Activated T-cell treated with anti-CD3 and anti-CD28 coated beads for 48 hours (primary cell): Measurements from ENCODE around the gene SEPTIN14.
"Not testable (repeated sequence)": the region's sequence is repeated elsewhere in the genome, so short reads cannot be mapped to it uniquely, and the experiment has no call there.

Source experiments
- DNase-seq: peaks from one replicate; pipeline ENCODE4 v3.0.0-alpha.2; 2020; ENCODE audit warnings: low read depth

Gene SEPTIN14

DNA sequence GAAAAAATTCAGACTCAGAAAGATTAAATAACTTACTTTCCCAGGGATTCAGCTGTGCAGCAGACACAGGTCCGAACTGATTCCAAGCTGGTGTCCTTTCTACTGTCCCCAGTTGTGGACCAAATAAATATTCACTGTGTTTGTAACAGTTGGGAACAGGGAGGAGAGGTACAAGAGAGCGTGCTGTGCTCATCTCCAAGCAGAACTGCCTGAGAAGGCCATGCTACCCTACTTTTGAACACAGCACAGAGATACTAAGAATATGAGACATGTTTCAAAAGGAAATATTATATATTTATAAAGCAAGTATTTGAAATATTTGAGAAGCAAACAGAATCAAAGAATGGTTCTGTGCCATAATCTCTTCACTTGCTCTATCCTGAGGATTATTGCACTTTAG lies at the start of gene SEPTIN14:
TSS of gene SEPTIN14 (minus strand) at position 101 of the 400 bp plus-strand sequence. CDS start 756 bp downstream, outside the sequence.
- not testable (repeated sequence) for DNase-seq

DNA sequence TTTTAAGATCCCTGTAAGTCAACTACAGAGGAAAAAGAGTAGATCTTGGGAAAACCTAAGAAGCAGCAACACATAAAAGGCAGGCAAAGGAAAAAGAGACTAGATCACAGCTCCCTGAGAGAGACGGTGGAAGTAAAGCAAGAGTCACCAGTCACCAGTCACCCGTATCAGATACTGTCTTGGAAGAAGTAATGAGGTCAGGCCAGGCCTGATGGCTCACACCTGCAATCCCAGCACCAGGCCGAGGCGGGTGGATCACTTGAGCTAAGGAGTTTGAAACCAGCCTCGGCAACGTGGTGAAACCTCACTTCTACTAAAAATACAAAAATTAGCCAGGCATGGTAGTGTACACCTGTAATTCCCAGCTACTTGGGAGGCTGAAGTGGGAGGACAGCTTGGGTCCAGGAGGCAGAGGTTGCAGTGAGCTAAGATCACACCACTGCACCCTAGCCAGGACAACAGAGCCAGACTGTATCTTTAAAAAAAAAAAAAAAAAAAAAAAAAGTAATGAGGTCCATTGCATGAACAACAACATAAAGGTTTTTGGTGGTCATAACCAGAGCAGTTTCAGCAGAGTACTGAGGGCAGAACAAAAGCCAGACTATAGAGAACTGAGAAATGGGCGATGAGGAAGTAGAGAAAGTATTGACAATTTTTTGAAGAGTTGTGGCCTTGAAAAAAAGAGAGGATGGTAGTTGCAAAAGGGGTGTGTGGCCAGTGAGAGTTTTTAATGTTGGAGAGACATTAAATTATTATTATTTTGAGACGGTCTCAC lies 41.6 kb upstream of the SEPTIN14 start:
- no peak for DNase-seq

DNA sequence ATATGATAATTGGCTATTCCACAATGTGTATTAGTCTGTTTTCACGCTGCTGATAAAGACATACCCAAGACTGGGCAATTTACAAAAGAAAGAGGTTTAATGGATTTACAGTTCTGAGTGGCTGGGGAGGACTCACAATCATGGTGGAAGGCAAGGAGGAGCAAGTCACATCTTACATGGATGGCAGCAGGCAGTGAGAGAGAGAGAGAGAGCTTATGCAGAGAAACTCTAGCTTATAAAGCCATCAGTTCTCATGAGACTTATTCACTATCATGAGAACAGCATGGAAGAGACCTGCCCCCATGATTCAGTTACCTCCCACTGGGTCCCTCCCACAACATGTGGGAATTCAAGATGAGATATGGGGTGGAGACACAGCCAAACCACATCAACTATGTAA lies 38.5 kb upstream of the SEPTIN14 start:
- not testable (repeated sequence) for DNase-seq

DNA sequence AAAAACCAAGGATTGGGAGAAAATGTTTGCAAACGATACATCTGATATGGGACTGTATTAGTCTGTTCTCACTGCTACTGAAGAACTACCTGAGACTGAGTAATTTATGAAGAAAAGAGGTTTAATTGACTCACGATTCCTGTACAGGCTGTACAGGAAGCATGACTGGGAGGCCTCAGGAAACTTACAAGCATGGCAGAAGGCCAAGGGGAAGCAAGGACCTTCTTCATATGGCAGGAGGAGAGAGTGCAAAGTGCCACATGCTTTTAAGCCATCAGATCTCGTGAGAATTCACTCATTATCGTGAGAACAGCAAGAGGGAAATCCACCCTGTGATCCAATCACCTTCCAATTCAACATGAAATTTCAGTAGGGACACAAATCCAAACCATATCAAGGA lies 35.7 kb upstream of the SEPTIN14 start:
- DNase-seq = no peak

DNA sequence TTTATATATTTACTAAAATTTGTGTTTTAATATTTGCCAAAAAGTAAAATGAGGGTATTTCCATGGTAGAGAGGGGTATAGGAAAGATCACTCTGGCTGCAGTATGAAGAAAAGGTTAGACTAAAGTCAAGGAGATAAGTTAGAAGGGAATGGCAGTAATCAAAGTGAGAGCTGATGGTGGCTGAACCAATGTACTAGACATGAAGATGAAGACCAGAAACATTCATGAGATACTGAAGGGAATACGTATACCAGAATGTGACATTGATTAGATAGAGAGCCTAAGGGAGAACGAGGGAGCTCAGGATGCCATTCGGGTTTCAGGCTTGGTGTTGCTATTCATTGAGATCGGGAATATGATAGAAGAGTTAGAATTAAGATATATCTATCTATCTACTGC lies 32.5 kb upstream of the SEPTIN14 start:
- DNase-seq = no peak

DNA sequence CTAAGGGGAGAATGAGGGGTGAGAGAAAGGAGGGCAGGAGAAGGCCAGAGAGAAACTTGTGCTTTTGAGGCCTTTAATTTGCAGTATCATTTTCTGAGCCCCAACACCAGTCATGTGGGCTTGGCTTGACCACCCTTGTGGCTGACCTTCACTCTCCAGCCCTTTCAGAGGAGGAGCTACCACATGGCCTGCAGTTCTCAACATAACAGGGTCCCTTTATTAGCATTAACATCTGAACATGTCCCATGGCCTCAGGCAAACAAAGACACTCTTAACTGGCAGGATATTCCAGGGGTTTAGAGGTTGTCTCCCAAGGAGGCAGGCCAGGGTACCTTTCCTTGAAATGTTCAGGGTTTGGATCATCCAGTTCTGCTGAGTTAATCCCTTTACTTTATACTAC lies 31.4 kb upstream of the SEPTIN14 start:
- no peak for DNase-seq

DNA sequence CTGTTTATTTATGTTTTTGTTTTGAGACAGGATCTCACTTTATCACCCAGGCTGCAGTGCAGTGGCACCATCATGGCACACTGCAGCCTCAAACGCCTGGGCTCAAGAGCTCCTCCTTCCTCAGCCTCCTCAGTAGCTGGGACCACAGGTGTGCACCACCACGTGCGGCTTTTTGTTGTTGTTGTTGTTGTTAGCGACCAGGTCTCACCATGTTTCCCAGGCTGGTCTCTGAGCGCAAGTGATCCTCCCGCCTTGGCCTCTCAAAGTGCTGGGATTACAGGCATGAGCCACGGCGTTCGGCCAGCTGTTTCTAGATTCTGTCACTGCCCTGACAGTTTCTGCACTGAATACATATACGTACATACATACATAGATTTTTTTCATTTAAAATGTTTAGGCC lies 25.8 kb upstream of the SEPTIN14 start:
- not testable (repeated sequence) for DNase-seq

DNA sequence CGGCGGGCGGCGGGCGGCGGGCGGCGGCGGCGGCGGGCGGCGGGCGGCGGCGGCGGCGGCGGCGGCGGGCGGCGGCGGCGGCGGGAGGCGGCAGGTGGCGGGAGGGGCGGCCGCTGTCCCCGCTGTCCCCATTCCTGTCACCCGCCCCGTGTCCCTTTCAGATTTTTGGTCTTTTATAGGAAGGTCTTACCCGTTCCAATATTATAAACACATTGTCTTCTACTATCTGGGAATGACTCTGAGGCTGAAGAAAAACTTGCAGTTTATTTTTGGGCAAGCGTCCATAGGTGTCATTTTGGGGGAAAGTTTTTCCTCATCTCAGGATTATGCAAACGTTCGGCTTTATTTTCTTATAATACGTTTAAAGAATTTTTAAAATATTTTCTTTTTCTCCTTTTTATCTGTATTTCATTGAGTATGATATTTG lies 25.3 kb upstream of the SEPTIN14 start:
- no peak for DNase-seq

DNA sequence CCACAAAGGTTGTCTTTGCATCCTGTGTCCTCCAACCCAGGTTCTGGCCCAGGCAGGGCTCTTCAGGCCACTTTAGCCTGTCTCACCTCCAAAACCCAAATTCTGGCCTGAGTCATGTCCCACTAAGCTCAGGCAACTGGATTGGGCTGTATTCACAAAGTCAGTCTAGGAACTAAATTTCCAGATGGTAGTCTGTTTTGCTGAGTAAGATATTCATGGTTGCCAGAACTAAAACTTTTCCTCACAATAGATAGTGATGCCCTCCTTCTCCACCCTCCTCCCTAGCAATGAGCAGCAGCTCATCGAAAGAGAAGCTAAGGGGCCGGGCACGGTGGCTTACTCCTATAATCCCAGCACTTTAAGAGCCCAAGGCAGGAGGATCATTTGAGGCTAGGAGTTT lies 21.8 kb upstream of the SEPTIN14 start:
- DNase-seq = no peak

DNA sequence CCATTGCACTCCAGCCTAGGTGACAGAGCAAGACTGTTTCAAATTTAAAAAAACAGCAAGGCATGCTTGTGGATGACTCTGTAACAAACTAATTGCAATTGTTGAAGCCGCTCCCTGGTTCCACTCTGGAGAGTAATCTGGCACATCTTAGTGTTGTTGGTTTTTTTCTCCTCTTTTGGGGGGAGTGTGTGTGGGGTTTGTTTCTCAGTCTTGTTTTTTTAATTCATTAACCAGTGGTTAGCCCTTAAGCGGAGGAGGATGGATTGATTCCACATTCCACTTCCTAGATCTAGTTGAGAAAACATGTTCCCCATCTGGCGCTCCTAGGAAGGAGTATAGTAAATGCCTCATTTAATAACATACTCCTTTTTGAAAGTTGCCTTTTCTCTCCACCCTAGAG lies 16.1 kb upstream of the SEPTIN14 start:
- DNase-seq = no peak

DNA sequence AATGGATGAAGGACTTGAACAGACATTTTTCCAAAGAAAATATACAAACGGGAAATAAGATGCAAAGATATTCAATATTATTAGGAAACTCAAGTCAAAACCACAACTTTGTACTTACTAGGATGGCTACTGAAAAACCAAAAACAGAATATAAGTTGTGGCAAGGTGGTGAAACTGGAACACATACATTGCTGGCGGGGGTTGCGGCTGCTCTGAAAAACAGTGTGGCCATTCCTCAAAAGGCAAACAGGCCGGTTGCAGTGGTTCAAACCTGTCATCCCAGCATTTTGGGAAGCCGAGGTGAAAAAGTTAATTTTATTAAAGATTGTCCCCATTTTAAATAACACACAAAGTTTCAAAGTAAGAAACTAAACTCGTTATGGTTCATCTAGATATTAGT lies 14.8 kb upstream of the SEPTIN14 start:
- DNase-seq = no peak

DNA sequence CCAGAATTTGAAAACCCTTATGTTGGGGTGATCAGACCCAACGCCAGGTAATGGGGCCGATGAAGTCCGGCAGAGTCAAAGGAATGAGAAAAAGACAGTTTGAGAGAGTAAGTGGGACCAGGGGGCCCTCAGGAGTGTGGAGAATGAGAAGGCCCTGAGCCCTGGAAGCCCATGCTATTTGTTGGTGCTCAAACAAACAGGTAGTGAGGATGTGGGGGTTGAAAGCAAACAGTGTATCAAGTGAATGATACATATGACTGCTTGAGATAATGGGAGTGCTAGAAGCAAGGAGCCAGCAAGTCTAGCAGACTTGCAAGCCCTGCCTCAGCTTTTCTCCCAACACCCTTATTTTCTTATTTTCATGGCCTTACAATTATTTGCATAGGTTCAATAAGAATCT lies 11.2 kb upstream of the SEPTIN14 start:
- no peak for DNase-seq

DNA sequence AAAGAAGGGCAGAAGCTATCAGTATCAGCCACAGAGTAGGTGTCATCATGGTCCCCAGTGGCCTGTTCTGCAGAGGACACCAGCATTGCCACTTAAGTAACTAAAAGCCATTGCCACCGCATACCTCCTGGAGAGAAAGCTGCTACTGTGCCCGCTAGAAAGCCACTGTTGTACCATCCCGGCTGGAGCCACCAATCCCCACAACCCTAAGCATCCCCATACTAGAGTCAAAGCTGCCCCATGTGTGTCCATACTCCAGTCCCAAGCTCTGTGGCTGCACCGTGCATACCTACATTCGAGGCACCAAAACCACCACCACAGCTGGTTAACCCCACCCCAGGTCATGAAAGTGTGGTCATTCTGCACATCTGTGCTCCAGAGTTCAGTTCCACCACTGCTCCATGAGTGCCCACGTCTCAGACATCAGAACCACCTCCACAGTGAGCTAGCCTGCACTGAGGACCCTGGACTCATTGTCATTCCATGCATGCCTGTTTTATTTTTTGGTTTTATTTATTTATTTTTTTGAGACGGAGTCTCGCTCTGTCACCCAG lies 9.5 kb upstream of the SEPTIN14 start:
- no peak for DNase-seq

DNA sequence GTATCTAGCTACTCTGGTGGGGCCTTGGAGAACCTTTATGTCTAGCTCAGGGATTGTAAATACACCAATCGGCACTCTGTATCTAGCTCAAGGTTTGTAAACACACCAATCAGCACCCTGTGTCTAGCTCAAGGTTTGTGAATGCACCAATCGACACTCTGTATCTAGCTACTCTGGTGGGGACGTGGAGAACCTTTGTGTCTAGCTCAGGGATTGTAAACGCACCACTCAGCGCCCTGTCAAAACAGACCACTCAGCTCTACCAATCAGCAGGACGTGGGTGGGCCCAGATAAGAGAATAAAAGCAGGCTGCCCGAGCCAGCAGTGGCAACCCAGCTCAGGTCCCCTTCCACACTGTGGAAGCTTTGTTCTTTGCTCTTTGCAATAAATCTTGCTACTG lies 6.4 kb upstream of the SEPTIN14 start:
- not testable (repeated sequence) for DNase-seq

DNA sequence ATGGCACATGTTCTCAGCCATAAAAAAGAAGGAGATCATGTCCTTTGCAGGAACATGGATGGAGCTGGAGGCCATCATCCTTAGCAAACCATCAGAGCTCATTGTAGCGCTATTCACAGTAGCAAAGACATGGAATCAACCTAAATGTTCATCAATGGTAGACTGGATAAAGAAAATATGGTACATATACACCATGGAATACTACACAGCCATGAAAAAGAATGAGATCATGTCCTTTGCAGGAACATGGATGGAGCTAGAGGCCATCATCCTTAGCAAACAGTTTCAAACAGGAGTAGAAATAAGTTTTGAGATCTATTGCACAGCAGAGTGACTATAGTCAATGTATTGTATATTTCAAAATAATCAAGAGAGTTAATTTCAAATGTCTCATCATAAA lies 17.4 kb downstream of the SEPTIN14 start:
- DNase-seq = not testable (repeated sequence)

DNA sequence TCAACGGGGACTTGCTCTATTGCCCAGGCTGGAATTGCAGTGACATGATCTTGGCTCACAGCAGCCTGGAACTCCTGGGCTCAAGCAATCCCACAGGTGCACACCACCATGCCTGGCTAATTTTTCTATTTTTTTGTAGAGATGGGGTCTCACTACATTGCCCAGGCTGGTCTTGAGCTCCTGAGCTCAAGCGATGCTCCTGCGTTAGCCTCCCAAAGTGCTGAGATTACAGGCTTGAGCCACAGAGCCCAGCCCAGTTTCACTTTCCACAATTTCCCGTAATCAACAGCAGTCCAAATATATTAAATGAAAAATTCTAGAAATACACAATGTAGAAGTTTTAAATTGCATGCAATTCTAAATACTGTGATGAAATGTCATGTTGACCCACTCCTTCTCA lies 24.0 kb downstream of the SEPTIN14 start:
- no peak for DNase-seq

DNA sequence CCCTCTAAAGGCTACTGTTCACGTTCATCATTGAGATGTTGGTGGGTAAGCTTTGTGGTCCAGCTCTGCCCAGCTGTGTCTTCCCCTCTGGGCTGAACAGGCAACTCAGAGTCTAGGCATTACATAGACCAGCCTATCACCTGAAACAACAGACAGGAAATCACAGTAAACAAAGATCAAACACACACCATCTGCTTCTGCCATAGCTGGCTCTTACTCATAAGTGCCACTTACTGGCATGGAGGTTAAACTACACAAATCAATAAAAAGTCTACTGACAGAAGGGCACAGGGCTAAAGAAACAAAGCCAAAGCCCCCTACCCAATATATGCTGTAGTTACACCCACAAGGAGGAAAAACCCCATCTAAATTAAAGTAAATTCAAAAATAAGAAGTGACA lies 35.0 kb downstream of the SEPTIN14 start:
- no peak for DNase-seq

DNA sequence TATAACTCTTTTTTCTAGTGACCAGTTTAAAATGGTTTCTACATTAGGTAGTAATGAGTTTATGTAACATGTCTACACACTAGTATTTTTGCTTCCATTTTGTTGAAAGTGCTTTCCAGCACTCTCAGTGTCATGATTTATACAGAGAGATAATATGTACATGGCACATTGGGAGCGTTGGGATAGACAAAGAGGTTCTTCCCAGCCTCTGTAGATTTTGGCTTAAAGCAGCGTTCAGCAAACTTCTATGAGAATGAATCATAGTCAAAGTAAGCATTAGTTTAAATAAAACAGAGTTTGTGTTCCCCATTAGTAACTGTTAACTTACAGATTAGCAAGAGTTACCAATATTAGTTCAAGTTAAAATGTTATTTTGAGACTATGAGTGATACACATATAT lies 43.9 kb downstream of the SEPTIN14 start:
- DNase-seq = no peak

DNA sequence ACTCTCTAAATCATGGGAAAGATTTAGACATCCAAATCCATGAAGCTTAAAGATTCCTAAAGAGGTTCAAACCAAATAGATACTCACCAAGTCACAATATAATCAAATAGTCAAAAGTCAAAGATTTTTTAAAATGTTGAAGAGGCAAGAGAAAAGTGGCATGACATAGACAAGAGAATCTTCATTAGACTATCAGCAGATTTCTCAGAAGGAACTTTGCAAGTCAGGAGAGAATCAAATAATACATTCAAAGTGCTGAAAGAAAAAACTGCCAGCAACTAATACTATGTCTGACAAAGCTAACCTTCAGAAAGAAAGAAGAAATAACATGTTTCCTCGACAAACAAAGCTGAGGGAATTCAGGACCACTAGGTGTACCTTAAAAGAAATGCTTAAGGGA lies 65.3 kb downstream of the SEPTIN14 start:
- not testable (repeated sequence) for DNase-seq

DNA sequence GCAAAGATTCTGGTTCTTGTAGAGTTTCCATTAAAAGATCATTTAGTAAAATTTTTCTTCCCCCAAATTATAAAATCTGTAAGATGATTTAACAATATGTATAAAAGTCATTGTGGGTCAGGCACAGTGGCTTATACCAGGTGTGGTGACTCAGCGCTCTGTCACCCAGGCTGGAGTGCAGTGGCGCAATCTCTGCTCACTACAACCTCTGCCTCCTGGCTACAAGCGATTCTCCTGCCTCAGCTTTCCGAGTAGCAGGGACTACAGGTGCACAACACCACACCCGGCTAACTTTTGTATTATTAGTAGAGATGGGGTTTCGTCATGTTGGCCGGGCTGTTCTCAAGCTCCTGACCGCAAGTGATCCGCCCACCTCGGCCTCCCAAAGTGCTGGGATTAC lies 68.0 kb downstream of the SEPTIN14 start:
- DNase-seq = no peak

DNA sequence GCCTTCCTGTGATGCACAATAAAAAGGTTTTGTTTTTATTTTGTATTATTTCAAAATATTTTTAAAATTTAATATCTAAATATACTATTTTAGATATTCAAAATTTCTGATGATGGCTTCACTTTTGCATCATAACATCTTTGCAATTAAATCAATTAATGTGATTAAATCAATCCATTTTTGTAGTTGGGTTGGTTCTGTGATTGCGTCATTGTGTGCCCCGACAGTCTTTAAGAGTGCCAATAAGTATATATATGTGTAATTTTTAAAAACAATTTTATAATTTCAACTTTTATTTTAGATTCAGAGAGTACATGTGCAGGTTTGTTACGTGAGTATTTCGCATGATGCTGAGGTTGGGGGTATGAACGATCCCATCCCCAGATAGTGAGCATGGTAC lies 70.5 kb downstream of the SEPTIN14 start:
- DNase-seq = no peak

DNA sequence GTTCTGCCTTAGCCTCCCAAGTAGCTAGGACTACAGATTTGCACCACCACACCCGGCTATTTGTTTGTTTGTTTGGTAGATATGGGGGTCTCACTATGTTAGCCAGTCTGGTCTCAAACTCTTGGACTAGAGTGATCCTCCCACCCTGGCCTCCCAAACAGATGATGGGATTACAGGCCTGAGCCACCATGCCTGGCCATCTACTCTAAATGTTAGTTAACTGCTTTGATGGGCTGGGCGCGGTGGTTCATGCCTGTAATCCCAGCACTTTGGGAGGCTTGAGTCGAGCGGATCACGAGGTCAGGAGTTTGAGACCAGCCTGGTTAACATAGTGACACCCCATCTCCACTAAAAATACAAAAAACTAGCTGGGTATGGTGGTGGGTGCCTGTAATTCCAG lies 74.8 kb downstream of the SEPTIN14 start:
- DNase-seq = no peak

DNA sequence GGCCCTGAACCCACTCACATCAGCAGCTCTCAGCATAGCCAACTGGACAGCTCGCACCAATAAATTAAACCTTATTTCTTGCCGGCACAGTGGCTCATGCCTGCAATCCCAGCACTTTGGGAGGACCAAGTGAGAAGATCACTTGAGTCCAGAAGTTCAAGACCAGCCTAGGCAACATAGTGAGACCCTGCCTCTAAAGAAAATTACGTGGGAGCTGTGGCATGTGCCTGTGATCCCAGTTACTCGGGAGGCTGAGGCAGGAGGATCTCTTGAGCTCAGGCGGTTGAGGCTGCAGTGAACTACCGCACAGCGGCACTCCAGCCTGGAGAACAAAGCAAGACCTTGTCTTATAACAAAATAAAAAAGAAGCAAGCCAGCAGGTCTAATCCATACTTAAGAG lies 75.7 kb downstream of the SEPTIN14 start:
- DNase-seq = no peak

DNA sequence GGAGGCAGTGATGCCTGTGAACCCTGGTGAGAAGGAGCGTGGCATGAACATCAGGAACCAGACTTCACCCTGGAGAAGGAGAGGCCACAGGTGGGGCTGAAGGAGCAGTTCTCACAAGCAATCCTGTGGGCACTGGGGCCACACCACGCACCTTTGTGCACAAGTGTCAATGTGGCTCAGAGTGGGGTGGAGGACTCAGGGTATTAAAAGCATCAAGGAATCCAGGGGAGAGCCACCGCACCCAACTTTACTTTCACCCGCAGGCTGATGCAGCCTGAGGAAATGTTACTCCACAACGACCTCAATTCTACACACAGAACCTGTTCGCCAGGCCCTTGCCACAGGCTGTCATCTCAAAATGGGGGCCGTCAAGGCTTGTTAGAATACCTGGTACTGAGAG lies 77.1 kb downstream of the SEPTIN14 start:
- not testable (repeated sequence) for DNase-seq
